Endothelial cell of umbilical vein (primary cell): Measurements from ENCODE around the gene SH3BP5. TPM values are rescaled to one million over a fixed set of nuclear protein-coding genes. Genes with fewer than 3 reads are reported as not detected.

Source experiments
- BruUV-seq: library from RNA; stranded (reverse); fragments of 400-500 nt; replicated peaks from 2 replicates; lab custom pipeline; 2021; lab: Mats Ljungman, UMichigan
- CTCF ChIA-PET: fragments of 300-600, 350-600 bp; sonication (Branson Sonifier 250); formaldehyde crosslinking; loops from one replicate; lab custom pipeline; 2021; ENCODE audit warnings: antibody characterized with exemption, inconsistent platforms; lab: Charles Lee
- POLR2A ChIA-PET: fragments of 300-600, 350-600 bp; sonication (Branson Sonifier 250); formaldehyde crosslinking; loops from one replicate; lab custom pipeline; 2021; ENCODE audit warnings: antibody characterized with exemption, inconsistent platforms; lab: Charles Lee
- DNase-seq: peaks from one replicate; pipeline ENCODE4 v3.0.0-alpha.2; 2011; ENCODE audit warnings: low read depth, low spot score
- FAIRE-seq: peaks from 2 replicates; lab custom pipeline; 2011; peaks lifted over from hg19 to GRCh38; lab: Jason Lieb, UNC
- H2AFZ ChIP-seq: 2 replicates; pipeline ENCODE4 v1.6.0; 2012; ENCODE audit warnings: low read depth, low read length, control low read depth, inconsistent platforms
- H3K27ac ChIP-seq: 2 replicates; pipeline ENCODE4 v1.5.1; 2011; ENCODE audit warnings: low read depth, mild to moderate bottlenecking, control low read depth, low read length, moderate library complexity; ENCODE audit not compliant: insufficient read depth
- H3K27me3 ChIP-seq, 2 experiments: 2 replicates each; pipeline versions ENCODE4 v1.6.0 to v1.6.1; 2011; ENCODE audit warnings: low read length in 2 of 2, mixed read lengths in 1 of 2; ENCODE audit not compliant: control insufficient read depth in 2 of 2, insufficient read depth in 2 of 2
- H3K36me3 ChIP-seq, 2 experiments: 2 replicates in 1 of 2; 3 replicates in 1 of 2; pipeline ENCODE4 v1.5.1; 2011; ENCODE audit warnings: low read length in 2 of 2, mild to moderate bottlenecking in 1 of 2, moderate library complexity in 1 of 2; ENCODE audit not compliant: control insufficient read depth in 2 of 2, insufficient read depth in 2 of 2; ENCODE audit errors: extremely low read depth in 1 of 2
- H3K4me1 ChIP-seq: 3 replicates; pipeline ENCODE4 v1.5.1; 2011; ENCODE audit warnings: mild to moderate bottlenecking, low read length; ENCODE audit not compliant: control insufficient read depth, insufficient read depth; ENCODE audit errors: extremely low read depth
- H3K4me2 ChIP-seq: 2 replicates; pipeline ENCODE4 v1.6.1; 2011; ENCODE audit warnings: low read length, control low read depth, mixed read lengths; ENCODE audit not compliant: insufficient read depth
- H3K4me3 ChIP-seq, 3 experiments: fragments of 200-600 bp in 1 of 3; sonication (generic), shearing (Covaris generic) in 1 of 3; replicated peaks in 1 of 3; 2 replicates each; pipeline ENCODE4 v1.5.1; 2011 to 2016; ENCODE audit warnings: control low read depth in 3 of 3, low read length in 3 of 3, mild to moderate bottlenecking in 2 of 3, inconsistent platforms in 1 of 3, low read depth in 1 of 3, moderate library complexity in 1 of 3; ENCODE audit not compliant: insufficient read depth in 1 of 3
- H3K79me2 ChIP-seq: 2 replicates; pipeline ENCODE4 v1.6.0; 2012; ENCODE audit warnings: low read length, inconsistent platforms; ENCODE audit not compliant: control insufficient read depth, insufficient read depth
- H3K9ac ChIP-seq: replicated peaks from 2 replicates; pipeline ENCODE3; 2011; ENCODE audit warnings: low read length, control low read depth; ENCODE audit not compliant: insufficient read depth; ENCODE audit errors: extremely low read depth
- H3K9me1 ChIP-seq: replicated peaks from 3 replicates; pipeline ENCODE4 v1.6.0; 2011; ENCODE audit warnings: mild to moderate bottlenecking, low read length; ENCODE audit not compliant: control insufficient read depth, insufficient read depth; ENCODE audit errors: extremely low read depth
- H3K9me3 ChIP-seq: replicated peaks from 2 replicates; pipeline ENCODE4 v1.5.1; 2012; ENCODE audit warnings: low read length, inconsistent platforms; ENCODE audit not compliant: control insufficient read depth, insufficient read depth
- H4K20me1 ChIP-seq: replicated peaks from 2 replicates; pipeline ENCODE3; 2011; ENCODE audit warnings: mild to moderate bottlenecking, low read length; ENCODE audit not compliant: control insufficient read depth, insufficient read depth; ENCODE audit errors: extremely low read depth
- CTCF ChIP-seq, 2 donors: IDR thresholded peaks; 1 replicate in 1 of 2; 2 replicates in 1 of 2; pipeline ENCODE4 v1.5.1; 2011; ENCODE audit warnings: low read length in 2 of 2, mild to moderate bottlenecking in 2 of 2, moderate library complexity in 2 of 2, control low read depth in 1 of 2, inconsistent platforms in 1 of 2, low read depth in 1 of 2; ENCODE audit not compliant: insufficient read depth in 1 of 2; ENCODE audit errors: extremely low read depth in 1 of 2
- EZH2 ChIP-seq: IDR thresholded peaks from 2 replicates; pipeline ENCODE4 v1.6.1; 2012; ENCODE audit warnings: borderline replicate concordance, low read depth, mild to moderate bottlenecking, moderate library complexity, low read length, inconsistent platforms; ENCODE audit not compliant: severe bottlenecking
- FOS ChIP-seq: IDR thresholded peaks from 2 replicates; pipeline ENCODE4 v1.6.1; 2011; ENCODE audit warnings: mild to moderate bottlenecking, low read length, moderate library complexity, borderline replicate concordance; ENCODE audit not compliant: insufficient read depth
- GATA2 ChIP-seq: IDR thresholded peaks from 2 replicates; pipeline ENCODE4 v1.7.0; 2011; ENCODE audit warnings: low read depth, mild to moderate bottlenecking, moderate library complexity, mixed read lengths, low read length; ENCODE audit not compliant: insufficient read length, insufficient read depth
- JUN ChIP-seq: IDR thresholded peaks from 2 replicates; pipeline ENCODE4 v1.6.1; 2011; ENCODE audit warnings: borderline replicate concordance, low read depth; ENCODE audit not compliant: insufficient read length, insufficient read depth
- MAX ChIP-seq: IDR thresholded peaks from 2 replicates; pipeline ENCODE4 v1.6.1; 2011; ENCODE audit not compliant: insufficient read depth, insufficient read length
- MYC ChIP-seq: IDR thresholded peaks from one replicate; pipeline ENCODE4 v1.6.1; 2011; ENCODE audit warnings: mild to moderate bottlenecking, low read depth, low read length
- POLR2A ChIP-seq: IDR thresholded peaks from 2 replicates; pipeline ENCODE4 v1.6.1; 2012; ENCODE audit warnings: low read depth, mild to moderate bottlenecking, control low read depth, low read length
- POLR2AphosphoS5 ChIP-seq: IDR thresholded peaks from 2 replicates; pipeline ENCODE4 v1.6.1; 2012; ENCODE audit warnings: low read depth, mild to moderate bottlenecking, control low read depth, low read length, moderate library complexity; ENCODE audit not compliant: insufficient read depth
- dilution Hi-C: fragments of 300-500 bp; cut with MboI; formaldehyde crosslinking; loops from one replicate; pipeline ENCODE4 v1.15.0; 2019; ENCODE audit warnings: low sequenced_read_pairs; ENCODE audit not compliant: extremely low pct_ligation_motif_present
- intact Hi-C: fragments of 100-400 bp; cut with micrococcal nuclease; formaldehyde crosslinking; loops from one replicate; pipeline ENCODE4 v1.10.0; 2022
- polyA plus RNA-seq, 4 experiments: library from polyadenylated mRNA; depleted of rRNA in 3 of 4; stranded (reverse) in 3 of 4; unstranded in 1 of 4; fragments of >200 nt; gene quantifications; 2 replicates each; pipeline versions ENCODE4 v1.2.1 to v1.2.3, GENCODE V29; 2011 to 2012; ENCODE audit warnings: missing spikeins in 1 of 4
- total RNA-seq: library from RNA; stranded (reverse); gene quantifications from 2 replicates; pipeline ENCODE4 v1.2.3, GENCODE V29; 2021

The SH3BP5 gene
- total and polyA plus RNA-seq, 2 donors (not counting 3 experiments of a cell fraction or from before 2014, with no cell fraction given): 35.3 to 76.3 TPM

GRCh38 chr3:15255215-15255614 is 77.2 kb downstream of the SH3BP5 start:
- intact Hi-C loops (loop anchor here (5.0 kb wide), 1 partner anchor 148 kb away; no protein-coding TSS in a partner anchor), dilution Hi-C loops (no loop called here)
- no peak overlapping the region for H2AFZ ChIP-seq
- no peaks in the 10 kb centered on the region for H4K20me1 ChIP-seq
- BruUV-seq: no TSS peak
- no peaks in the 10 kb centered on the region for H3K9me3 ChIP-seq
- no peak overlapping the region for H3K9ac ChIP-seq
- FAIRE-seq: no peak
- H3K4me1 ChIP-seq: no peaks in the 10 kb centered on the region
- DNase-seq: no peak
- no peak overlapping the region for H3K27ac ChIP-seq
- peaks cover 42 to 43% of the 10 kb centered on the region in 2 experiments for H3K36me3 ChIP-seq
- no peak overlapping the region for H3K4me2 ChIP-seq
- no peaks in the 10 kb centered on the region for H3K27me3 ChIP-seq
- no peaks in the 10 kb centered on the region for H3K79me2 ChIP-seq
- CTCF ChIA-PET: interaction anchor here (0.9 to 1.1 kb wide), 4 partner anchors 9 to 150 kb away, joined by 3 to 7 read pairs (median 4); no protein-coding TSS in a partner anchor
- TF ChIP-seq CTCF (IDR thresholded peaks at IDR 0.05; ENCODE audit: extremely low read depth in 1 of 2, insufficient read depth in 1 of 2, low read depth in 1 of 2, low read length in 2 of 2) (no peak), MAX (no peak), JUN (no peak), GATA2 (no peak), MYC (no peak), POLR2AphosphoS5 (no peak), EZH2 (no peak), POLR2A (no peak), FOS (no peak)
- H3K9me1 ChIP-seq: no peaks in the 10 kb centered on the region
- H3K4me3 ChIP-seq: no peak overlapping the region
- POLR2A ChIA-PET: no interaction called here
